Bone marrow (tissue), 2 donors: ENCODE measurements around the gene SERF2.
"Not testable (repeated sequence)": the region's sequence is repeated elsewhere in the genome, so short reads cannot be mapped to it uniquely, and the experiment has no call there.

Experiments used
- DNase-seq, 2 donors: peaks; one replicate each; lab custom pipeline; 2025; lab: John Stamatoyannopoulos, UW

SERF2 gene

GRCh38 chr15:43793647-43794046 is 1.5 kb downstream of the SERF2 start:
- DNase-seq = no peak

GRCh38 chr15:43794269-43795037 is 2.3 kb downstream of the SERF2 start:
- no peak for DNase-seq

GRCh38 chr15:43795197-43795596 is 3.1 kb downstream of the SERF2 start:
- no peak for DNase-seq

- DNase-seq = no peak
These were observed 3.9 kb downstream of the SERF2 start for GRCh38 chr15:43795997-43796396.

- DNase-seq = no peak
These were observed 4.4 kb downstream of the SERF2 start for GRCh38 chr15:43796566-43796965.

GRCh38 chr15:43799209-43799944 is 7.3 kb downstream of the SERF2 start:
- DNase-seq = no peak

GRCh38 chr15:43799945-43800285 is 7.8 kb downstream of the SERF2 start, which contains the start of gene SERINC4:
SERINC4 (minus strand) TSS chr15:43800220; CDS start chr15:43799986, 234 bp downstream.
- no peak for DNase-seq

- peak; percentile 74 to 94 for DNase-seq
These were observed 8.4 kb downstream of the SERF2 start, which contains the start of gene HYPK for GRCh38 chr15:43800286-43801141. HYPK (plus strand) TSS chr15:43800599; CDS start chr15:43800623, 24 bp downstream.

- DNase-seq = not testable (repeated sequence)
These were observed 10.6 kb downstream of the SERF2 start for GRCh38 chr15:43802676-43803075.

GRCh38 chr15:43808435-43808950 is 16.4 kb downstream of the SERF2 start:
- DNase-seq = no peak

- DNase-seq = no peak
These were observed 17.0 kb downstream of the SERF2 start for GRCh38 chr15:43808960-43809678.

- not testable (repeated sequence) for DNase-seq
These were observed 22.9 kb downstream of the SERF2 start for GRCh38 chr15:43815064-43815463.

- no peak for DNase-seq
These were observed 29.4 kb downstream of the SERF2 start for GRCh38 chr15:43821505-43821904.

GRCh38 chr15:43824302-43825246 is 32.5 kb downstream of the SERF2 start, which contains the start of gene MFAP1:
MFAP1 (minus strand) TSS chr15:43824690; CDS start chr15:43824569, 121 bp downstream.
- peak; percentile 69 to 97 for DNase-seq

- DNase-seq = not testable (repeated sequence)
These were observed 33.2 kb downstream of the SERF2 start for GRCh38 chr15:43825305-43825704.

- DNase-seq = no peak
These were observed 33.9 kb downstream of the SERF2 start for GRCh38 chr15:43826029-43826507.

GRCh38 chr15:43826508-43827341 is 34.6 kb downstream of the SERF2 start, which contains the start of gene WDR76:
WDR76 (plus strand) TSS chr15:43827002; CDS start chr15:43827033, 31 bp downstream.
- DNase-seq = peak; percentile 32 to 40

GRCh38 chr15:43828061-43828657 is 36.0 kb downstream of the SERF2 start:
- no peak for DNase-seq
